DMS53 (cell line): ENCODE measurements around the gene FAM149A.

Experiments used
- DNase-seq: peaks from one replicate; lab custom pipeline; 2025; lab: John Stamatoyannopoulos, UW

The FAM149A gene

DNA sequence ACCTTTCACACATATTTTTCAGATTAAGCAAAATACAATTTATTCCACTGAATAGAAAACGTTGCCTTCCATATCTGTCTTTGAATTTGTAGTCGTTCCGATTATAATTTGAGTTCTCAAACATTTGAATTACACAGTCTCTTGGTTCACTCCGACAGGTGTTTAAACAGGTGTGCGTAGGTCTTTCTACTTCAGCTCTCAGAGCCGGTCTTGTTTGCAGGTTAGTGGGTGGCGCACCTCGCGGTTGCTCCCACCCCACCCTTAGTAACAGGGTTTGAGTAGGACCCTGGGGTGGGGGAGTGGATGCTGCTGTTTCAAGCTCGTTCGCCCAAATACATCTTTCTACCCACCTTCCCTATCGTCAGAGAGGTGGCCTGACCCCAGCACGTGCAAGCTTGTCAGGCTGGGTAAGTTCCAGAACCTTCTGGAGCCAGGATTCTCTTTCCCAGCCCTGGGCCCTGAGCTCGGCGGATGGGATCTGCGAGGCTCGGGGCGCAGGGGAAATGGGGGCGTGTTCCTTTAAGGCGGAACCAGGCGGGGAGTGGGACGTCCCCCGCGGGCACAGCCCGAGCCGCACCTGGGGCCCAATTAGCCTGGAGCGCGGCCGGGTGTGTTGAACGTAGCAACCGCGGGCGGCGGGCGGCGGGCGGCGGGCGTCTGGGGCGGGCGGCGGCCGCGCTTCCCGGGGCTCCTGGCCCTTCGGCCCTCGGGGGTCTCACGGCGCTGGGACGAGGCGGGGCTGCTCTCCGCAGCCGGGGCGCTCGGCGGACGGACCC is at the start of gene FAM149A:
Gene FAM149A, plus strand, starts transcription at position 591 of the 776 bp plus-strand sequence.
- peak; percentile 77 for DNase-seq

- DNase-seq = no peak
Observed at GRCh38 chr4:186058253-186058979, 46.1 kb upstream of the FAM149A start.

- DNase-seq = no peak
Observed at GRCh38 chr4:186058980-186059316, 45.6 kb upstream of the FAM149A start.

GRCh38 chr4:186061921-186062320 is 42.6 kb upstream of the FAM149A start:
- DNase-seq = no peak

DNA sequence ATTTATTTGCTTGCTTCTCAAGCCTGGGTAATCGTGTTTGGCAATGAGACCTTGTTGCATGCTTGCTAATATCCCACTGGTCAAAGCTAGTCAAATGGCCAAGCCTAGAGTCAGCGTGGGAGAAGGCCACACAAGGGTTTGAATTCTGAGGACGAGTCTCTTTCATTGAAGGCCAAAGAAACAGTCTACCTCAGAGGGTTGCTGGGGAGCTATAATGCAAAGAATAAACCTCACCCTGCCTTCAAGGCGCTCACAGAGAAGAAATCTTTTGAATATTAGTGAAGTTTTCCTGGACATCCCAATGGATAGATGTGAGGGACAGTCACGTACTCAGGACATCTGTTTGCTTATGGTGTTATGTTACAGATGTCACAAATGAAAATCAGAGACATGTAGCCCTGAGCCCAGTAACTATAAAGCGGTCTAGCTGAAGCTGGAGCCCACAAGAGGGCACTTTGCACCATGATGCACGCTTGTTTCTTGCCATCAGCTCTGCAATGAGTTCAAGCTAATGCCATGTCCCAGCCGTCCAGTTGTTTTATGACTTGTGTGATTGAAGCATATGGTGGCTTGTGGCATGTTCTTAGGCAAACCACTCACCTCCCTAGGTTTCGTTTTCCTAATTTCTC is 36.6 kb upstream of the FAM149A start:
- peak; percentile 91 for DNase-seq

DNA sequence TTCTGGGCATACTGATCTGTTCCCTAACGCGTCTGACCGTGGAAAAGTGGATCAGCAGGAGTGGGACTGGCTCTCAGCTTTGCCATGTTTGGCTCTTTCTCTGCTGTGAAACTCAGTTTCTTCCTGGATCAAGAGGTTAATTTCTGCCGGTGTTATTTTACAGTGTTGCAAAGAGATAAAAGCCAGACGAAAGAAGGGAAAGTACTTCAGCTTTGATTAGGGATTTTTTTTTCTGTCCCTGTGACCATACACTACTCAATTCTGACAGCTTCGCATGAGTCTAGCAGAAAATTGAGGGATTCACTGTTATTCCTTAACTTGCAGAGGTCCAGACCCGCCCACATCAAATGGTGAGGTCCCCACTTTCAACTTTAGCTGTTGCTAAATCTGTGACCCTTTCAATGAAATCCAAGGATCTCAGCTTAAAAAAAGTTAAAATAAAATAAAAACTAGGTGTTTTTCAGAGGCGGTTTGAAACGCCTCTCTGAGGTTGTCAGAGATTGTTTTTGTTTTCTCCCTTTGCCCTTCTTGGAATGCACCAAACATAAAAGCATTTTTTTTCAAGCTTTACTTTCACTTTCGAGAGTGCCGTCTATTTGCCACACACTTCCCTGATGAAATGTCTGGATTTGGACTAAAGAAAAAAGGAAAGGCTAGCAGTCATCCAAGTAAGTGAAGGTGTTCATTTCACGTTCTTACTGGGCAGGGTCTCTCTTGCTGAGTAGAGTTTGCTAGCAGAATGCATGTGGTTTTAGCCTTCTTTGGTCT is 35.7 kb upstream of the FAM149A start, which contains the start of gene TLR3:
Gene TLR3, plus strand, starts transcription at position 576 of the 768 bp plus-strand sequence. CDS start 7,464 bp downstream, outside the sequence.
- peak; percentile 42 for DNase-seq

DNA sequence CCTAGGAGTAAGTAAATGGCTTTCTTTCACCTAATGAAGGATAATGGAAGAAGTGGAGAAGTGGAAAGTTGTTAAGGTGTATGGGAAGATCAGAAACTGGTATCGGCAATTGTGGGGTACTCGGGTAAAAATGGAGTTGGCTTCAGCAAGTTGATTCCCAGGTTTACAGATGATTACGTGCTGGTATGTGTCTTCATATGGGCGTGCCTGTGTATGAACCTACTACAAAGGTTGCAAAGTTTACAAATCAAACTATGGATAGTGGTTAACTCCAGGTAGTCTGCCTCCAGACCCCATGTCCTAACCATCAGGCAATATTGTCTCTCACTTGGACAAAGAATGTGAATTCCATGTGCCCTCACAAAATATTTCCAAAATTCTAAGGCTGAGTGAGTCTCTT is 34.8 kb upstream of the FAM149A start:
- DNase-seq = no peak

DNA sequence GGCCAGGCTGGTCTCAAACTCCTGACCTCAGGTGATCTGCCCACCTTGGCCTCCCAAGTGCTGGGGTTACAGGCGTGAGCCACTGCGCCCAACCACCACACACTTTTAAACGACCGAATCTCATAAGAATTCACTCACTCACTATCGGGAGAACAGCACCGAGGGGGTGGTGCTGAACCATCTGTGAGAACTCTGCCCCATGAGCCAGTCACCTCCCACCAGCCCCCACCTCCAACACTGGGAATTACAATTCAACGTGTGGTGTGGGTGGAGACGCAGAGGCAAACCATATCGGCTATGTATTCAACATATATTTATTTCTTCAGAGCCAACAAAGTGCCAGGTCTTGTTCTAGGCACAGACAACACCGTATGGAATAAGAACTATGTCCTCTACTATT is 32.0 kb upstream of the FAM149A start:
- DNase-seq = no peak

GRCh38 chr4:186074189-186074588 is 30.3 kb upstream of the FAM149A start:
- peak; percentile 4 for DNase-seq

DNA sequence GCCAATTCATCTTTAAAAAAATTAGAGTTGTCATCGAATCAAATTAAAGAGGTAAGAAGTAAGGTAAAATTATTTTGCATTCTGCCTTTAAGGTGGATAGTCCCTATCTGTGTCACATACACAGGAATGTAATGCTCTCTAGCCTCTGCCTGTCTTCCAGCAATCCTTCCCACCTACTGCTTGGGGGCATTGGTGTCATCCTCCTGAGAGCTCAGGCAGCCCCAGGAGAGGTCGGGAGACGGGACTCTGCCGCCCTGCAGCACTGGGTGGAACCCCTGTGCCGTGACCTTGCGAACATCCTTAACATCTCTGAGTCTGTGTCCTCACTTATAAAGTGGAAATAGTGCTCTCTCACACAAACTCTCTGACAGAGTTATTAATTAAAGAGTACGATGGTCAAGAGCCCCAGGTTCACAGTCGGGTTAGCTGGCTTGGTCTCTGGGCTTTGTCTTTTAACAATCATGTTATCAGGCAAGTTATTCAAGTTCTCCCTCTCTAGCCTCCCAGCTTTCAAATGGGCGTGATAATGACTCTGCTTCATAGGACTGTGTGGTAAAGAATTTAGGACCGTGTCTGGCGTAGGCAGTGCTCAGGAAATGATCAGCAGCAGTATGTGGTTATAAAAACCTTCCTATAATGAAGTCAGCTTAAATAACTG is 25.4 kb upstream of the FAM149A start:
- DNase-seq = no peak

DNA sequence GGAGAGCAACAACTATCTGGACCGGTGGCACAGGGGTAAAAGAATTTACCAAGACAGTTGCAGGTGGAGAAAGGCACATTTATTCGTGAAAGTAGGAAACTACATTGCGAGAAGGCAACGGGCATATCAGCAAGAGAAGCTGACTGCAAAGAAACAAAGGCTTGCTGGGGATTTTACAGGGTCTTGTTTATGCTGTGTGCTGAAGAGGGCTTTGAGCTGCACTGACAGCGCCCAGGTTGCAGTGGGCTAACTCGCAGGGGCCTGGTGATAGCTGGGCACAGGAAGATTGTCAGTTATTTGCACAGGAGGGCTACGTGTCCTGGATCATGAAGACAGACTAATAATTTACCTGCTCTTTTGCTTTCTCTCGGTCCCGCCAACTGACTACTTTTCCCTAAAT is 24.8 kb upstream of the FAM149A start:
- no peak for DNase-seq

GRCh38 chr4:186081202-186081807 is 23.2 kb upstream of the FAM149A start:
- DNase-seq = no peak

- DNase-seq = no peak
Observed at GRCh38 chr4:186082221-186082620, 22.3 kb upstream of the FAM149A start.

DNA sequence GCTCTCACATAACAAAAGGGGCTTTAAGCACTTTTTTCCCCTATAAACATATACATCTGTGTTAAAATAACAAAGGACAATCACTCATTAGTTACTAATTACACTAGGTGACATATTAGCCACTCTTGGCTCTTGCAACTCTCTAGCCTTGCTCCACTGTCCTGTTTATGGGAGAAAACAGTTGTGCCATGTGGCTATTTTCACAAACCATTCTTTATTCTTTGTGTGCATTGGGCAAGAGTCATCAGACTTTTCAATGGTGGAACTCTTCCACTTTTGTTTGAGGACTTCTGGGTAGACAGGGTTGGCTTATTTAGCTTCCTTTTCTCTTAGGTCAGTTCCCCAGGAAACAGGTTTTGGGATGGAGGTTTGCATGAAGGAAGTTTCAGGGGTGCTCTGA is 16.0 kb upstream of the FAM149A start:
- no peak for DNase-seq

DNA sequence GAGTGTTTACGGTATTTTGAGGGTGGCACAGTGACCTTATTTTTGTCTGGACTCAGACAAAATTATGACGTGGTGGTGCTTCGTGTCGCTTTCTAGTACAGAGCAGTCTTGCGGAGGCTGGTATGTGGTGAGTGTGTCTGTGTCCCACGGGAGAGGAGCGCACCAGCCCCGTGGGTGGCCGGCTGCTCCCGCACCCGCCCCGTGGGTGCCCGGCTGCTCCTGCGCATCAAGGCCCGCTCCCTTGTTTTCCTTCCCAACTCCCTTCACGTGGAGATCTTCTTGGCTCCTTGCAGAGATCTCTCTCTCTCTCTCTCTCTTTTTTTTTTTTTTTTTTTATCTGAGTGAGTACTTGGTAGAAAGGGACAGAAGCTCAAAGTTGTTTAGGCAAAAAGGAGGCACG is 12.2 kb upstream of the FAM149A start:
- DNase-seq = no peak

DNA sequence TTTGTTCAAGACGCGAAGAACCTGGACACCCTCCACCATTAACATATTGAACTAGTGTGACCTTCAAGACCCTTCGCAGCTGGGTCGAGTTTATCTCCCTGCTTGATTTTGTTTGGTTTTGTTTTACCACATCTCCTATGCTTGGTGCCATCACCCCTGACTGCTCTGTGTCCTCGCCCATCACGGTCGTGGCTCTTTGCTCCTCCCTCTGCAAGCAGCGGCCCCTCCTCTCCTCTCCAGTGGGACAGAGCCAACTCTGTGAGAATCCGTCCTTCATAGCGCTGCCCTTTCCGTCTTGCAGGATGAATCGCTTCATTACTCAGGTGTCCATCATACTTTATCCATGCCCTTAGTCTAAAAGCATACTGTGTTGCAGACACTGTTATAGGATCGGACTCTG is 9.1 kb upstream of the FAM149A start:
- no peak for DNase-seq

GRCh38 chr4:186096681-186097165 is 7.8 kb upstream of the FAM149A start:
- DNase-seq = no peak

DNA sequence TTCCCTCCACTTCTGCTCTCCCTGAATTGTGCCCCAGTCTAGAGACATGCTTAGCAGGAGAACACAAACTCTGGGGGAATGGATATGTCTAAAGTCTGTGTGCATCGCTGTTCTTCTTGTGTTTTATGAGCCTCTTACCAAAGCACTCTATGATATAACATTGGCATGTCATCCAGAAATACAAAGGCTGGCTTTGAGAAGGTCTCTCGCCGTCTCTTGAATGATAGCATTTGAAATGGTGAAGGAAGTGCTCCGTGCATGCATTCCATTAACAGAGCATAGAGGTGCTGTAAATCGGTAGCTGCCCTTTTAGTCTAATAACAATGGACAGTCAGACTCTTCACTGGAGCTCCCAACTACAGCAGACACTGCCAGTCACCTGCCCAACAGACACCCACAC is 7.1 kb upstream of the FAM149A start:
- DNase-seq = no peak

DNA sequence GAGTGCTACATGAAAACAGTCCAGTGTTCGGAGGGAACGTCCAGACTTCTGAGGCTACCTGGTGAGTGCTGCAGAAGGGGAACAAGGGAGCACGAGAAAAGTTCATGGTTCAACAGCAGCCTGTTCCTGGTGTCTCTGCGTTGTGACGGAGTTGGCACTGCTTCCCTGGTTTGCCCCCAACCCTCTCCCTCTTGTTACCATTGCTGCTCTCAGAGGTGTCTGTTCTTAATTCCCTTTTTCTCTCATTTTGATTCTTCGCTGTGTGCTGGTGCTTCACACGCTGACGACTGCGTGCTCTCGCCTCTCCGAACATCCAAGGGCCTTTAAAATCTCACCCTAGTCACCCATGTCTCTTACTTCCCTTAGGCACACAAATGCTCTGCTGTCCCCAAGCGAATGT is 1.6 kb upstream of the FAM149A start:
- DNase-seq = no peak

DNA sequence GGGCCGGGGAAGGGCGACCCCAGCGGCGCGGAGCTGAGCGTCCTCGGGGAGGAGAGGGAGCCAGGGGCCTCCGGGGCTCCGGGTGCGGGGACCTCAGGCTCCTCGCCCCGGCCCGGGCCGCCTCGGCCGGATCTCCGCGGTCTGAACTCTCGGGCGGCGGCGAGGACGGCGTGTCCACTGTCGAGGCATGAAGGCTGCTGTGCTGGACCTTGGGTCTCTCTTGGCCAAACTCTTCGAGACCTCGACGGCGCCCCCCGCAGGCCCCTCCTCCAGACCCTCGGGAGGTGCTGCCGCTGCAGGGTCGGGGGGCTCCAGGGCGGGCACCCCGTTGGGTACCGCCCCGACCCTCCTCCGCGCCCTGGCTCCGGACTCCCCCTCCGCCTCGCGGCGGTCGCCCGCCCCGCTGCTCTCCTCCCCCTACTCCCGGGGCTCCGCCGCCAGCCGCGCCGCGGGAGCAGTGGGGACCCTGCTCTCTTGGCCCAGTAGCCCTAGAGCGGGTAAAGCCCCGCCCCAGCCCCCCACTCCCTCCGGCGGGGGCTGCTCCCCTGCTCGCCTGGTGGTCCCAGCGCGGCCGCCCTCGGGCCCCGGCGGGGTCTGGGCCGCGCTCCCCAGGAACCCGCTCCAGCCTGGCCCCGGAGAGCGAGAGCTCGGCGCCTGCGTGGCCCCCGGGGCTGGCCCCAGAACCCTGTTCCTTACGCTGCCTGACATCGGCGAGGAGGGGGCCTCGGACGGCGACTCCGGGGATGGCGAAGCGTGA is 564 bp downstream of the FAM149A start:
- peak; percentile 58 for DNase-seq
